Stimulated activated CD4-positive, alpha-beta T cell treated with anti-CD3 and anti-CD28 coated beads, Interleukin-2, amount 100 ng/mL, for 24 hours (primary cell): ENCODE results near the gene SLC48A1.

Experiments used
- DNase-seq, 2 donors: peaks; one replicate each; pipeline ENCODE4 v3.0.0-alpha.2; 2020

SLC48A1 gene

GRCh38 chr12:47758834-47759690, 14.0 kb upstream of the SLC48A1 start, which contains the start of gene RAPGEF3:
Gene RAPGEF3, minus strand, starts transcription at chr12:47758880. Its CDS starts 324 bp downstream, at chr12:47758556.
- DNase-seq = peak; percentile 70 to 76

- no peak for DNase-seq
These were observed 10.1 kb upstream of the SLC48A1 start for GRCh38 chr12:47762850-47763465.

DNA sequence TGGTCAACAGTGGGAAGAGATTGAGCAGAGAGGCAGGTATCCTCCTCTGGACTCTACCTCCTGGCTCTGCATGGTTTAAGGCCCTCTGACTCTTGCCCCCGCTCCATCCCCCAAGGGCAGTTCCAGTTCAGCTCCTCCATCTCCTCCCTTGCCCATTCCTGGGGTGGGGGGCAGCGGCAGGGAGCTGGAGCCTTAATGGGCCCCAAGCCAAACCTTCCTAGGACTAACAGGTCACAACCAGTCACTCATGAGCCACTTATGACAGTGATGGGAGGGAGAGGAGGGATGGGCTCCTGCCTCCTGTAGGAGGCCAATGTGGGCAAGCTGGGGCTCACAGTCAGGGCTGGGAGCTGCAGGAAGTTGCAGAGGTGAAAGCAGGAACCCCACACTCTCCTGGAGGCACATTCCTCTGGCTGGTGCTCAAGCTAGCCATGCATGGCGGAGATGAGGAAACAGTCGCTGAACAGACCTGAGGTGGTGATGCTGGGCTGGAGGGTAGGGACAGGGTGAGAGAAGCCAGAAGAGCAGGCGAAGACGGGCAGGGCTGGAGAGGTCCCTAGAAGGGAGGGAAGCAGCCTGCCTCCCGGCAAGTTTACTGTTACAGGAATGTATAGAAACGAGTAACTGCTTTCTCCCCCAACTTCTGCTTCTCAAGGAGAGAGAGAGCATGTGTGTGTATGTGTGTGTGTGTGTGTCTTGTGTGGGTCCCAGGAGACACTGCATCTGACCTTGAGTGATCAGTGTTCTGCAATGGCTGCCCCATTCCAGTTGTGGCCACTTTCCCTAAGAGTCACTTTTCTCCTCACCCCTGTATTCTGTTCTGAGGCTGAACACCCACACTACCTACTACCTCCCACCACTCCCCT, 9.3 kb upstream of the SLC48A1 start:
- no peak for DNase-seq

DNA sequence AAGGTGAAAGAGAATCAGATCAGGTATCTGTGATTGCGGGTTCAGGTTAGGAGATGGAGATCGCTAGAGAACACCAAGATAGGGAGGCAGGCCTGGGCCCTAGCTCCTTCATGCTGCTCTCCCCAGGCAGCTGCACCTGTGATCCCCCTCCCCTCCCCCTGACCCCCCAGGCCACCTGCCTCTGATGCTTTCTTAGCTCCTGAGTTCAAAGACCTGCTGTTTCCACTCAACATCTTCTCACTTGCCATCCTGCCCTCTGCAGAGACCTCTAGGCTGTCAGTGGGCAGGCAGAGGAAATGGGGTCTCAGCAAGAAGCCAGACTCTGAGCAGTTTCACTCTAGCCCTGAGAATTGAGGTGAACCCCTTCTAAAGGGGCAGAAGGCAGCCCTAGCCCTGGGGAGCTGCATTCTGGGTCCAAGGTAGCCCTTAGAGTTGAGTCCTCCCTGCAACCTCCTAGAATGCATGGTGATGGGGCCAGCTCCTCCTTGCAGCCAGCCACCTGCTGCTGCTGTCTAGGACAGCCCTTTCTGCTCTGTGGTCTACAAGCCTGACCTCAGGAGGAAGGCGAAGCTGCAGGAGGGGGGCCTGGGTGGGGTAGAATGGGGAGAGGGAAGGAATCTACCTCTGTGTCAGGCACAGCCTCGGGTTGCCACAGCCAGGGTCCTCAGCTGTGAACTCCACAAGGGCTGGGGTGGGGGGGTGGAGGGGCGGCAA, 6.4 kb upstream of the SLC48A1 start:
- DNase-seq = no peak

- DNase-seq = peak; percentile 80 to 81
These were observed 5.8 kb upstream of the SLC48A1 start for GRCh38 chr12:47767216-47767724.

DNA sequence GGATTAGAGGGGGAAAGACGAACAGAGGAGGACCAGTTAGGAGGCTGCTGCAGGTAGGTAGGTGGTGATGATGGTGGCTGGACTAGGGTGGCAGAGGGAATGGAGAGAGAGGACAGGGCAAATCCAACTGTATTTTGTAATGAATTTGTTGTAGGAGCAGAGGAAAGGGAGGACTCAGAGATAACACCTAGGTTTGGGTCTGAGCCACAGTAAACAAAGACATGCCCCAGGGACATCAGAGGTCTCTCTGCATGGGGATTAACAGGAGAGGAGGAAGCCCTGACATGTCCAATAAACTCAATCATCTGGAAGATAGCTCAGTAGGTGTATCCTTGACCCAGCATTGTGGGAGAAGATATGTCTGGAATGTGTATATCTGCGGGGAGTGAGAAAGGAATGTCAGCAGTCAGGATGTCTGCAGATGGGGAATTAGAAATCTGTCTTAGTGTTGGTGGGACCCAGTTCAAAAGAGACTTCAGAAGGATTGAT, 4.7 kb upstream of the SLC48A1 start:
- no peak for DNase-seq

DNA sequence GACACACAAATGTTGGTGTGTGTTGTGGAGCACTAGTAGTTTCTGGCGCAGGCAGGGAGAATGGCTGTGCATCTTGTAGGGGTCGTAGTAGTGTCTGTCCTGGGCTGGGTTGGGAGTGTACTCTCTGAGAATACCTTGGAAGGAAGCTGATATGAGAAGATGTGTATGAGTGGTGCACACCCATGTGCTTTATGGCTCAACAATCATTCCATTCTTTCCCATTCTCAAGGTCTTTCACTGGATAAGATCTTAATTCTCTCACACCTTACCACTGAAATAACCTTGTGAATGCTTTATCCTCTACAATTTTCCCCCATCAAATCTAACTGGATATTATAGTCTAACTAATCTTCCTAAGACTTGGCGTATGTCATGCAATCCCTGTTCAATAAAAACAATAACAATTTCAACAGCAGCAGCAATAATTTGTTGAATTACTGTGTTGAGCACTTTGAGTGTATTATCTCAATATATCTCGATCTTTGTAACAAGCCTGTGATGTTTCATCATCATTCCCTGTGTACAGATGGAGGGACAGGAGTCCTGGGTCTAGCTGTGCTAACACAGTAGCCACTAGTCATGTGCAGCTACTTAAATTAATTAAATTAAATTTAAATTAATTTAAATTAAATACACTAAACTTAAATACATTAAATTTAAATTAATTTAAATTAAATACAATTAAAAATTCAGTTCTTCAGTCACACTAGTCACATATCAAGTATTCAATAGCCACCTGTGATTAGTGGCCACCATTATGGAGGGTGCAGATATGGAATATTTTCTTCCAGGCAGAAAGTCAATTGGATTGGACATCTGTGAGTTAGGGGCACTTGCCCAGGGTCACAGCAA, 3.6 kb upstream of the SLC48A1 start:
- DNase-seq = no peak

- DNase-seq = no peak
These were observed 2.8 kb upstream of the SLC48A1 start for GRCh38 chr12:47770086-47770726.

GRCh38 chr12:47771304-47771703, 1.7 kb upstream of the SLC48A1 start:
- no peak for DNase-seq

DNA sequence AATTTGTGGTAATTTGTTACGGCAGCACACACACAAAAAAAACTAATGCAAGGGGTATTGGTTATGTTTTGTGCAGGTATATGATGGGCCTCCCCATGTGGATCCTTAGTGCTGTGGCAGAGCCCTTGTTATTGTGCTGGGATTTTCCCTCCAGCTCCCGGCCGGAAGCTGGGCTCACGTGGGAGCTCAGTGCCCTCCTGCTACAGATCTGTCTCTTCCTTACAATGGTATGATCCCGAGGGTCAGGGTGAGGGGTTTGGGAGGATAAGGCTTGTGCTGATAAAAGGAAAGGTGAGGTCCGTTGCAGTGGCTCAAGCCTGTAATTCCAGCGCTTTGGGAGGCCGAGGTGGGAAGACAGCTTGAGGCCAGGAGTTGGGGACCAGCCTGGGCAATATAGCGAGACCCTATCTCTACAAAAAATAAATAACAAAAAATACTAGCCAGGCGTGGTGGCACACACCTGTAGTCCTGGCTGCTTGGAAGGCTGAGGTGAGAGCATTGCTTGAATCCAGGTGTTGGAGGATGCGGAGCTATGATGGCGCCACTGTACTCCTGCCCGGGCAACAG, 861 bp upstream of the SLC48A1 start:
- DNase-seq = no peak

- no peak for DNase-seq
These were observed 338 bp upstream of the SLC48A1 start for GRCh38 chr12:47772738-47773061.

GRCh38 chr12:47773858-47774580, 981 bp downstream of the SLC48A1 start:
- DNase-seq = no peak

GRCh38 chr12:47774663-47775062, 1.6 kb downstream of the SLC48A1 start:
- no peak for DNase-seq

DNA sequence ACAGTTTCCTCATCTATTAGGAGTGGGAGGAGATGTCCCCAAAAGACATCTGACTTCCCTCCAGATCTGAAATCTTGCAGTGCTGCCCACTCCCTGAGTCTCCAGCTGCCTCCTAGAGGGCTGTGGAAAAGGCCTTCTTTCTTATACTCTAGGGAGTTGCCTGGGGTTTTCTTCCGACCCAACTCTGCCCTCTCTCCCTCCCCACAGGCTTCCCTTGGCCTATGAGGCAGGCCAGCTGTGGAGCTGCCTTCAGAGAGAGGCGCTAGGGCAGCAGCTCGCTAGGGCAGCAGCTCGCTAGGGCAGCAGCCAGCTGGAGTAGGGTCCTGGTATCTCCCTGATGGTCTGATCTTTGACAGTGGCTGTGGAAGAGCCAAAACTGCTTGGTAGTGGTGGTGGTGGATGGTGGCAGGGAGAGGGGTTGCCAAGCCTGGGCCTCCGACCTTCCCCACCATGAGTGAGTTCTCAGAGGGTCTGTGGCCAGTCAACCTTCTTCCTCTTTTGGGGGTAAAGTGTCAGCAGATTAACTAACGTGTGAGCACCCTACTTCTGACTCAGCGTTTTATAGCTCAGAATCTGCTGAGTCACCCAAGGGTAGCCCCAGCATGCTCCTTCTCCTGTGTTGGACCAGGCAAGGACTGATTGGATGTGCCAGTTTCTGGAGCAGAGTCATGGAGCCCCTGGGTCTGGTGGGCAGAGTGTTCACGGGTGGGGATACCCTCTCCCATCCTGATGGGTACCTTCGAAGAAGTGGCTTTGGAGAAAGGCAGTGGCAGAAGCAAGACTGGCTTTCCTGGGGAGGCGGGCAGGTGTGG, 2.3 kb downstream of the SLC48A1 start:
- no peak for DNase-seq

DNA sequence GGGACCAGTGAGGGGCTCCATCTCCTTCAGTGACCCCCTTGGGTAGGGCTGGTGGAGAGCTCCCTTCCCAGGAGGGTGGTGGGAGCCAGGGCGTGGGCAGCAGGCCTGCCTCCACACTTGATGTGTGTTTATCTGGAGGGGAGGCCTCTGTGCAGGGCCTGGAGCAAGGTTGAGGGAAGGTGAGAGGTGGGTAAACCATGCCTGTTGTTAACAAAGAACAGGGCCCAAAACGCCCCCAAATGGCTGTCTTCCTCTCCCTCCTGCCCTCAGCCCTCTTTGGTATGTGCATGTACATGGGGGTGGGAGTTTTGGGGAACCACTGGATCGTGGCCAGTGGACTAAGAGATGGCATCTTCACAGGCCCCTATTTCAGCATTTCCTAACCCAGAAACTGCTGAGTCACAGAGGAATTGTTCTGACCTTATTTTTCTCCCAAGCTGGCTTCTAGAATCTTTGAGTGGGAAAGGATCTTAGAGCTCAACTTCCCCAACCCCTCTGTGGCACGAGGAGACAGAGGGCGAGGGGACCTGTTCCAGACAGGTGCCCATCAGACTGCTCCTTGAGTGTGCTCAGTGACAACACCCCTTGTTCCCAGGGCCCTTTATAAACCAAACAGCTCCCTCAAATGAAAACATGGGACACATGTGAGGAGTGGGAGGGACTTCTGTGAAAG, 3.6 kb downstream of the SLC48A1 start:
- DNase-seq = no peak

- no peak for DNase-seq
These were observed 4.1 kb downstream of the SLC48A1 start for GRCh38 chr12:47777151-47777550.

DNA sequence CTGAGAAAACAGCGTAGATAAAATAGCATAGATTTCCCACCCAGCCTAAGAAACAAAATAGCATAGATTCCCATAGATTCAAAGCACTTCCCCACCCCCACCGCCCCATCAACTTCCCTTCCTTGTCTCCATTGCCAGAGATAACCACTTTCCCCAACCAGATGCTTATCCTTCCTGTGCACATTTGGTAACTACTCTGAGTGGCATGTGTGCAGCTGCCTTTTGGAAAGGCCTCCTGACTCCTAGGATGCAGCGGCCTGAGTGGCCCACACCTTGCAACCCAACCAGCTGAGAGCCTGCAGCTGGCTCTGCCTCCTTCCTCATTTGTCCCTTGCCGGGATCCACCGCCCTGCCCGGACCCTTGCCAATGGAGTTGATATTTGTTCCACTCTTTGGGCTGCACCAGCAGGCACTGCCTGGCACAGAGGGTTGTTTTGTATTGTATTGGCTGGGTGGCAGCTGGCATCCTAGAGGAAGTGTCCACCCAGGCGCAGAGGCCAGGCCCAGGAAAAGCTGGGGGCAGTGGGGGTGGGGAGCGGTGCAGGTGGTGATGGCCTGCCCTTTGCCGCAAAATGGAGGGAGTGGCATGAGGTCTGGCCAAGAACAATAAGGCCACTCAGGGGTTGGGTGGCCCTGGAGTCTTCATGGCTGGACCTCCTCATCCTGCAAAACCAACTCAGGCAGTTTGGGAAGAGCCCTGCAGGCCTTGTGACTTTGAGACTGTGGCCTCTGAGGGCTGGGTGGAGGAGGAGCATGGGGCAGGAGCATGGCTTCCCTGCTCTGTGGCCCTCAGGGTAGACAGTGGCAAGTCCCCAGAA, 4.9 kb downstream of the SLC48A1 start:
- DNase-seq = no peak
